Spleen (tissue), 11 donors: ENCODE measurements around the gene TCF12. TPM values are rescaled to one million over a fixed set of nuclear protein-coding genes. Genes with fewer than 3 reads are reported as not detected.

Source experiments
- DNase-seq: peaks from one replicate; pipeline ENCODE4 v3.0.0-alpha.2; 2020
- H3K27ac ChIP-seq, 8 donors: fragments of 200-600 bp; sonication (generic) in 7 of 8; 1 replicate in 4 of 8; 2 replicates in 4 of 8; pipeline versions ENCODE4 v1.5.0 to v1.8.0; 2016 to 2021; ENCODE audit warnings: inconsistent platforms in 4 of 8, mild to moderate bottlenecking in 4 of 8, moderate library complexity in 1 of 8
- H3K27me3 ChIP-seq, 7 donors: fragments of 200-600 bp; sonication (generic) in 6 of 7; replicated peaks in 1 of 7; 1 replicate in 4 of 7; 2 replicates in 3 of 7; pipeline versions ENCODE4 v1.5.0 to v1.8.0; 2016 to 2021; ENCODE audit warnings: inconsistent platforms in 3 of 7, mild to moderate bottlenecking in 1 of 7
- H3K36me3 ChIP-seq, 6 donors: fragments of 200-600 bp; sonication (generic) in 5 of 6; 1 replicate in 4 of 6; 2 replicates in 2 of 6; pipeline versions ENCODE4 v1.5.0 to v1.8.0; 2016 to 2021; ENCODE audit warnings: inconsistent platforms in 2 of 6
- H3K4me1 ChIP-seq, 6 donors: fragments of 200-600 bp; sonication (generic) in 5 of 6; 1 replicate in 3 of 6; 2 replicates in 3 of 6; pipeline versions ENCODE4 v1.5.0 to v1.8.0; 2016 to 2021; ENCODE audit warnings: inconsistent platforms in 3 of 6
- H3K4me3 ChIP-seq, 8 donors: fragments of 200-600 bp; sonication (generic) in 7 of 8; 1 replicate in 4 of 8; 2 replicates in 4 of 8; pipeline versions ENCODE4 v1.5.0 to v1.8.0; 2016 to 2021; ENCODE audit warnings: inconsistent platforms in 4 of 8, mild to moderate bottlenecking in 4 of 8, moderate library complexity in 2 of 8
- H3K9me3 ChIP-seq, 8 donors: fragments of 200-600 bp; sonication (generic) in 7 of 8; 1 replicate in 4 of 8; 2 replicates in 4 of 8; pipeline versions ENCODE4 v1.5.0 to v1.8.0; 2016 to 2021; ENCODE audit warnings: inconsistent platforms in 4 of 8
- CTCF ChIP-seq, 11 experiments: fragments of 200-600 bp in 7 of 11; fragments of 450-650 bp in 4 of 11; sonication (generic) in 4 of 11; IDR thresholded peaks in 8 of 11; conservative IDR thresholded peaks in 3 of 11; 1 replicate in 7 of 11; 2 replicates in 4 of 11; pipeline versions ENCODE4 v1.4.0 to v1.8.0; 2016 to 2021; ENCODE audit warnings: antibody characterized with exemption in 11 of 11, inconsistent platforms in 4 of 11, mild to moderate bottlenecking in 1 of 11
- POLR2A ChIP-seq, 3 donors: fragments of 450-650 bp; IDR thresholded peaks; one replicate each; pipeline ENCODE4 v1.5.1; 2017; ENCODE audit warnings: antibody characterized with exemption in 3 of 3, mild to moderate bottlenecking in 1 of 3
- POLR2AphosphoS5 ChIP-seq, 3 donors: sonication (generic); formaldehyde crosslinking; IDR thresholded peaks; one replicate each; pipeline ENCODE4 v1.5.1; 2017; ENCODE audit warnings: antibody characterized with exemption in 3 of 3
- WGBS, 5 donors: extraction: QIAGEN DNeasy Blood & Tissue Kit in 3 of 5; methylation state at CpG; one replicate each; pipeline versions ENCODE4 v1.1.5 to v1.1.7; 2013 to 2018; 5-methylcytosine and 5-hydroxymethylcytosine counted together
- intact Hi-C: fragments of 100-400 bp; cut with DNase I; formaldehyde crosslinking; loops from one replicate; pipeline ENCODE4 v1.15.0; 2023; ENCODE audit warnings: low total_unique reads
- polyA plus RNA-seq, 3 donors: library from polyadenylated mRNA; stranded (reverse); fragments of 200-250 nt; gene quantifications; one replicate each; pipeline ENCODE4 v1.2.1, GENCODE V29; 2013
- total RNA-seq, 7 donors: library from RNA; depleted of rRNA in 3 of 7; stranded (reverse); fragments of >200 nt in 3 of 7; fragmentation: NEBNext Ultra II Directional in 4 of 7; extraction: Animal tissue kit (Norgen Biotek cat#: 25700) in 4 of 7; gene quantifications; one replicate each; pipeline versions ENCODE4 v1.1.0 to v1.2.1, GENCODE V29; 2016 to 2021
- donor health status: healthy with polysubstance abuse.
- donor health status: DM: no; HTN: no; CAD: no; lungs with moderate emphysema.
- donor health status: DM: no; HTN: no; CAD: no.
- donor health status: Bipolar disorder and iron deficiency.
- donor health status: healthy.
- donor health status: DM: no; HTN: no; CAD: no.
- donor health status: DM: yes; HTN: yes; CAD: no.

The TCF12 gene
- total and polyA plus RNA-seq, 10 donors: 8.3 to 139 (median 111) TPM

GRCh38 chr15:57198131-57198530, 279.7 kb downstream of the TCF12 start:
- TF ChIP-seq POLR2A (IDR thresholded peaks at IDR 0.05) (no peak), CTCF (IDR thresholded peaks at IDR 0.05 in 8 of 11, conservative IDR thresholded peaks at IDR 0.05 in 3 of 11) (no peak), POLR2AphosphoS5 (IDR thresholded peaks at IDR 0.05) (no peak)
- Histone ChIP-seq H3K27me3 (no peaks in the 10 kb centered on the region), H3K9me3 (no peaks in the 10 kb centered on the region), H3K27ac (no peak overlapping the region), H3K36me3 (peaks cover 0 to 43% (median 7%) of the 10 kb centered on the region in 6 donors), H3K4me3 (no peak overlapping the region), H3K4me1 (peaks cover 0 to 19% (median 5%) of the 10 kb centered on the region in 6 donors)
- DNase-seq: no peak
- intact Hi-C loops: no loop called here
- WGBS, 5 donors: 85 to 98% (median 91%) methylated on average over 2 of the region's 2 CpGs

GRCh38 chr15:57198654-57199291, 280.3 kb downstream of the TCF12 start:
- H3K36me3 ChIP-seq: peaks cover 0 to 37% (median 5%) of the 10 kb centered on the region in 6 donors
- TF ChIP-seq POLR2AphosphoS5 (IDR thresholded peaks at IDR 0.05): no peak
- no peak for TF ChIP-seq POLR2A (IDR thresholded peaks at IDR 0.05)

GRCh38 chr15:57201578-57201977, 283.1 kb downstream of the TCF12 start:
- intact Hi-C loops: no loop called here
- peaks cover 0 to 22% (median 5%) of the 10 kb centered on the region in 6 donors for H3K4me1 ChIP-seq
- H3K4me3 ChIP-seq: no peak overlapping the region
- no peaks in the 10 kb centered on the region for H3K27me3 ChIP-seq
- H3K27ac ChIP-seq: no peak overlapping the region
- H3K9me3 ChIP-seq: no peaks in the 10 kb centered on the region
- WGBS, 5 donors: 62 to 74% (median 68%) methylated on average over 2 of the region's 2 CpGs
- peaks cover 0 to 22% (median 3%) of the 10 kb centered on the region in 6 donors for H3K36me3 ChIP-seq
- no peak for TF ChIP-seq CTCF (IDR thresholded peaks at IDR 0.05 in 8 of 11, conservative IDR thresholded peaks at IDR 0.05 in 3 of 11)
- no peak for TF ChIP-seq POLR2AphosphoS5 (IDR thresholded peaks at IDR 0.05)
- TF ChIP-seq POLR2A (IDR thresholded peaks at IDR 0.05): no peak
- DNase-seq: no peak

More at GRCh38 chr15:57198654-57199291, 280.3 kb downstream of the TCF12 start:
- peaks cover 0 to 19% (median 5%) of the 10 kb centered on the region in 6 donors for H3K4me1 ChIP-seq
- no peak for DNase-seq
- H3K4me3 ChIP-seq: no peak overlapping the region
- no peaks in the 10 kb centered on the region for H3K27me3 ChIP-seq
- WGBS, 5 donors: 62 to 75% (median 70%) methylated on average over 8 of the region's 8 CpGs
- intact Hi-C loops: no loop called here
- H3K27ac ChIP-seq: no peak overlapping the region
- no peaks in the 10 kb centered on the region for H3K9me3 ChIP-seq

- Histone ChIP-seq H3K27me3 (no peaks in the 10 kb centered on the region), H3K27ac (no peak overlapping the region), H3K9me3 (no peaks in the 10 kb centered on the region), H3K4me1 (peaks cover 0 to 21% (median 5%) of the 10 kb centered on the region in 6 donors), H3K36me3 (peaks cover 0 to 5% (median 0%) of the 10 kb centered on the region in 6 donors), H3K4me3 (no peak overlapping the region)
- TF ChIP-seq POLR2AphosphoS5 (IDR thresholded peaks at IDR 0.05): no peak
- TF ChIP-seq CTCF (IDR thresholded peaks at IDR 0.05 in 8 of 11, conservative IDR thresholded peaks at IDR 0.05 in 3 of 11): no peak
- no peak for TF ChIP-seq POLR2A (IDR thresholded peaks at IDR 0.05)
- no peak for DNase-seq
- intact Hi-C loops: no loop called here
- WGBS, 5 donors: 84 to 91% (median 88%) methylated on average over 2 of the region's 2 CpGs
Observed at GRCh38 chr15:57203906-57204305, 285.5 kb downstream of the TCF12 start.
